ENCODE results near the gene TTLL5. TPM values are rescaled to one million over a fixed set of nuclear protein-coding genes. Genes with fewer than 3 reads are reported as not detected.

Gene TTLL5
- total RNA-seq, 1 experiment from 2014 or later = 34.7 TPM

DNA sequence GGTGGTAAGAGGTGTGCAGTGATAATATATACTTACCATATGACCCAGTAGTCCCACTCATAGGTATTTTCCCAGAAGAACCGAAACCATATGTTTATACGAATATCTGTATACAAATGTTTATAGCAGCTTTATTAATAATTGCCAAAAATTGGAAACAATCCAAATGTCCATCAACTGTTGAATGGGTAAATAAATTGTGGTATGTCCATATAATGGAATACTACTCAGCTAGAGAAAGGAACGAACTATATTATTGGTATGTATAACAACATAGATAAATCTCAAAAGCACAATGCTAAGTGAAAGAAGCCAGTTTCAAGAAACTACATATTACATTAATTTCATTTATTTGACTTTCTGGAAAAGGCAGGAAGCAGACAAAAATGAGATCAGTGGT, 66.1 kb downstream of the TTLL5 start:
- H4K20me1 ChIP-seq (ENCODE audit: low read length) = no peaks in the 10 kb centered on the region
- H2AFZ ChIP-seq (ENCODE audit: low read length) = no peak overlapping the region
- H3K9me3 ChIP-seq (ENCODE audit: low read length) = no peaks in the 10 kb centered on the region
- POLR2A ChIA-PET (ENCODE audit: unreplicated experiment) = no interaction called here
- peaks cover 11% of the 10 kb centered on the region for H3K36me3 ChIP-seq (ENCODE audit: low read depth, low read length)
- TF ChIP-seq EZH2 (IDR thresholded peaks at IDR 0.05; ENCODE audit: low read length, unreplicated experiment) = no peak
- TF ChIP-seq, protein P1, sequence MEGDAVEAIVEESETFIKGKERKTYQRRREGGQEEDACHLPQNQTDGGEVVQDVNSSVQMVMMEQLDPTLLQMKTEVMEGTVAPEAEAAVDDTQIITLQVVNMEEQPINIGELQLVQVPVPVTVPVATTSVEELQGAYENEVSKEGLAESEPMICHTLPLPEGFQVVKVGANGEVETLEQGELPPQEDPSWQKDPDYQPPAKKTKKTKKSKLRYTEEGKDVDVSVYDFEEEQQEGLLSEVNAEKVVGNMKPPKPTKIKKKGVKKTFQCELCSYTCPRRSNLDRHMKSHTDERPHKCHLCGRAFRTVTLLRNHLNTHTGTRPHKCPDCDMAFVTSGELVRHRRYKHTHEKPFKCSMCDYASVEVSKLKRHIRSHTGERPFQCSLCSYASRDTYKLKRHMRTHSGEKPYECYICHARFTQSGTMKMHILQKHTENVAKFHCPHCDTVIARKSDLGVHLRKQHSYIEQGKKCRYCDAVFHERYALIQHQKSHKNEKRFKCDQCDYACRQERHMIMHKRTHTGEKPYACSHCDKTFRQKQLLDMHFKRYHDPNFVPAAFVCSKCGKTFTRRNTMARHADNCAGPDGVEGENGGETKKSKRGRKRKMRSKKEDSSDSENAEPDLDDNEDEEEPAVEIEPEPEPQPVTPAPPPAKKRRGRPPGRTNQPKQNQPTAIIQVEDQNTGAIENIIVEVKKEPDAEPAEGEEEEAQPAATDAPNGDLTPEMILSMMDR (conservative IDR thresholded peaks at IDR 0.05; ENCODE audit: low read depth, low read length) = no peak
- TF ChIP-seq EZH2phosphoT487 (IDR thresholded peaks at IDR 0.05; ENCODE audit: borderline replicate concordance, low read length) = no peak
- no peak overlapping the region for H3K27ac ChIP-seq (ENCODE audit: low read length)
- BruUV-seq (replicated peaks) = no TSS peak
- no peak overlapping the region for H3K4me3 ChIP-seq (ENCODE audit: low read length)
- H3K9me2 ChIP-seq (replicated peaks; ENCODE audit: low read length) = no peaks in the 10 kb centered on the region
- no peaks in the 10 kb centered on the region for H3K79me2 ChIP-seq (ENCODE audit: low read length)
- intact Hi-C loops (cut with micrococcal nuclease) = no loop called here
- DNase-seq = no peak
- no peaks in the 10 kb centered on the region for H3K27me3 ChIP-seq (ENCODE audit: low read length)
- H3K4me2 ChIP-seq (ENCODE audit: low read length) = no peak overlapping the region
- H3K9ac ChIP-seq (ENCODE audit: low read length) = no peak overlapping the region
- H3F3A ChIP-seq (ENCODE audit: low read length, unreplicated experiment) = no peaks in the 10 kb centered on the region
- CTCF ChIA-PET = no interaction called here
- no peak for ATAC-seq
- H3K4me1 ChIP-seq (ENCODE audit: insufficient read depth, low read length) = peaks cover 8% of the 10 kb centered on the region; the same call in 1 of the 2 replicates

DNA sequence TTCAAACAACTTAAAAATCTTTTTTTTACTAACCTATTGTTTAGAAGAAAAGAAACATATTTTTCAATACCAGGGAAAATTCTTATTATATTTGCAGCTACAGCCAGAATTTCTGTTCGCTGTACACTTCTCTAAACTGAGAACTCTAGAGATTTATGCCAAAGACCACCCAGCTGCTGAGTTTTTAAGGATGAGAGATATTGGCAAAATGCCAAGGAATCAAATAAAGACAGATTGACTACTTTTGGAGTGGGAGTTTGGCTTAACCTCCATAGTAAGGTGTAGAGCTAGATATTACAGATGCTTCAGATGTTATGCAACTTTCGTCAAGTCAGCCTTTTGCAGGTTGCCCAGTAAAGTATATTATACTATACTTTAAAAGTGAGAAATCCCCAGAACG, 71.8 kb downstream of the TTLL5 start:
- H3K27ac ChIP-seq (ENCODE audit: low read length) = no peak overlapping the region
- intact Hi-C loops (cut with micrococcal nuclease) = no loop called here
- peaks cover 4% of the 10 kb centered on the region for H3K36me3 ChIP-seq (ENCODE audit: low read depth, low read length)
- H2AFZ ChIP-seq (ENCODE audit: low read length) = no peak overlapping the region
- no peak for DNase-seq
- POLR2A ChIA-PET (ENCODE audit: unreplicated experiment) = no interaction called here
- CTCF ChIA-PET = no interaction called here
- H3K9me3 ChIP-seq (ENCODE audit: low read length) = no peaks in the 10 kb centered on the region
- H3F3A ChIP-seq (ENCODE audit: low read length, unreplicated experiment) = no peaks in the 10 kb centered on the region
- no peak overlapping the region for H3K4me3 ChIP-seq (ENCODE audit: low read length)
- H3K79me2 ChIP-seq (ENCODE audit: low read length) = no peaks in the 10 kb centered on the region
- no peak overlapping the region for H3K4me2 ChIP-seq (ENCODE audit: low read length)
- H4K20me1 ChIP-seq (ENCODE audit: low read length) = no peaks in the 10 kb centered on the region
- no peaks in the 10 kb centered on the region for H3K9me2 ChIP-seq (replicated peaks; ENCODE audit: low read length)
- TF ChIP-seq EZH2phosphoT487 (IDR thresholded peaks at IDR 0.05; ENCODE audit: borderline replicate concordance, low read length) (no peak), EZH2 (IDR thresholded peaks at IDR 0.05; ENCODE audit: low read length, unreplicated experiment) (no peak)
- TF ChIP-seq, protein P1 (conservative IDR thresholded peaks at IDR 0.05; ENCODE audit: low read depth, low read length) = no peak
- ATAC-seq = no peak
- BruUV-seq (replicated peaks) = no TSS peak
- no peak overlapping the region for H3K9ac ChIP-seq (ENCODE audit: low read length)
- H3K27me3 ChIP-seq (ENCODE audit: low read length) = no peaks in the 10 kb centered on the region
- H3K4me1 ChIP-seq (ENCODE audit: insufficient read depth, low read length) = no peaks in the 10 kb centered on the region

DNA sequence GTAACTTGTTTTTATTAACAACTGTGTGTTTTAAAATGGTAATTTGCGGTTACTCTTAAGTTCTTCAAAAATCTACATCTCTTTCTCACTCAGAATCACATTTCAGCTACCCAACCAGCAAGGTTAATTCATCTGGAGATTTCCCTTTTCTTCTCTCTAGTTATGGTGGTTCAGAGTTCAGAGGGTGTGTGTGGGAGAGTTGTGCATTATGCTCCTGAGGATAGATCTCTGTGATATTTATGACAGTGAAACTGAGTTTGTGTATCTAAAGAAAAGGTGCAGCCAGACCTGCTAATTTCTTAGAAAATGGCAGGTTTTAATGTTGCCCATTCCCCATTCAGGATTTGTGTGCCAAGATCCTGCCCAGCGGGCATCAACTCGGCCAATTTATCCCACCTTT, 73.8 kb downstream of the TTLL5 start:
- H3K4me1 ChIP-seq (ENCODE audit: insufficient read depth, low read length) = no peaks in the 10 kb centered on the region
- BruUV-seq (replicated peaks) = no TSS peak
- DNase-seq = no peak
- no peak for ATAC-seq
- peaks cover 4% of the 10 kb centered on the region for H3K36me3 ChIP-seq (ENCODE audit: low read depth, low read length)
- H3K4me3 ChIP-seq (ENCODE audit: low read length) = no peak overlapping the region
- no peaks in the 10 kb centered on the region for H3K27me3 ChIP-seq (ENCODE audit: low read length)
- no peaks in the 10 kb centered on the region for H3K79me2 ChIP-seq (ENCODE audit: low read length)
- no peak overlapping the region for H2AFZ ChIP-seq (ENCODE audit: low read length)
- no peaks in the 10 kb centered on the region for H4K20me1 ChIP-seq (ENCODE audit: low read length)
- CTCF ChIA-PET = no interaction called here
- H3K27ac ChIP-seq (ENCODE audit: low read length) = no peak overlapping the region
- no peak overlapping the region for H3K4me2 ChIP-seq (ENCODE audit: low read length)
- no peak overlapping the region for H3K9ac ChIP-seq (ENCODE audit: low read length)
- H3K9me2 ChIP-seq (replicated peaks; ENCODE audit: low read length) = no peaks in the 10 kb centered on the region
- no peaks in the 10 kb centered on the region for H3F3A ChIP-seq (ENCODE audit: low read length, unreplicated experiment)
- no peaks in the 10 kb centered on the region for H3K9me3 ChIP-seq (ENCODE audit: low read length)
- intact Hi-C loops (cut with micrococcal nuclease) = no loop called here
- TF ChIP-seq EZH2 (IDR thresholded peaks at IDR 0.05; ENCODE audit: low read length, unreplicated experiment) (no peak), EZH2phosphoT487 (IDR thresholded peaks at IDR 0.05; ENCODE audit: borderline replicate concordance, low read length) (no peak)
- TF ChIP-seq, protein P1 (conservative IDR thresholded peaks at IDR 0.05; ENCODE audit: low read depth, low read length) = no peak
- POLR2A ChIA-PET (ENCODE audit: unreplicated experiment) = no interaction called here

All from PC-3 (cell line).